DND-41 (cell line): ENCODE results near the gene CPZ.

Experiments used
- ATAC-seq: fragments of 200-7000 bp; cut with Tn5 transposase; 3 replicates; pipeline ENCODE4 v1.9.1; 2021; ENCODE audit warnings: low read depth; ENCODE audit not compliant: insufficient read depth
- DNase-seq: peaks from one replicate; pipeline ENCODE4 v3.0.0-alpha.2; 2020
- H2AFZ ChIP-seq: 2 replicates; pipeline ENCODE4 v1.6.0; 2012; ENCODE audit warnings: low read depth, low read length
- H3K27ac ChIP-seq: 2 replicates; pipeline ENCODE4 v1.5.1; 2012; ENCODE audit warnings: low read length, inconsistent platforms
- H3K27me3 ChIP-seq: fragments of 200-600 bp; sonication (generic); 2 replicates; pipeline ENCODE4 v1.6.0; 2012; ENCODE audit warnings: low read length, mild to moderate bottlenecking, inconsistent platforms; ENCODE audit not compliant: insufficient read depth, poor library complexity
- H3K36me3 ChIP-seq: 2 replicates; pipeline ENCODE4 v1.5.1; 2012; ENCODE audit warnings: low read length, inconsistent platforms; ENCODE audit not compliant: insufficient read depth
- H3K4me1 ChIP-seq: 2 replicates; pipeline ENCODE4 v1.5.1; 2012; ENCODE audit warnings: mild to moderate bottlenecking, low read length; ENCODE audit not compliant: insufficient read depth
- H3K4me2 ChIP-seq: 2 replicates; pipeline ENCODE4 v1.6.0; 2012; ENCODE audit warnings: mild to moderate bottlenecking, moderate library complexity, low read length, inconsistent platforms; ENCODE audit not compliant: insufficient read depth
- H3K4me3 ChIP-seq, 2 experiments: fragments of 200-600 bp in 1 of 2; shearing (Covaris generic) in 1 of 2; 2 replicates each; pipeline ENCODE4 v1.5.1; 2012 to 2016; ENCODE audit warnings: inconsistent platforms in 2 of 2, low read length in 2 of 2, mild to moderate bottlenecking in 2 of 2, low read depth in 1 of 2, moderate library complexity in 1 of 2
- H3K79me2 ChIP-seq: 2 replicates; pipeline ENCODE4 v1.6.0; 2012; ENCODE audit warnings: low read length, inconsistent platforms; ENCODE audit not compliant: insufficient read depth
- H3K9ac ChIP-seq: 2 replicates; pipeline ENCODE4 v1.6.0; 2012; ENCODE audit warnings: low read depth, mild to moderate bottlenecking, inconsistent platforms, low read length, moderate library complexity
- H3K9me3 ChIP-seq: 2 replicates; pipeline ENCODE4 v1.5.1; 2012; ENCODE audit warnings: low read length, moderate library complexity, mild to moderate bottlenecking, inconsistent platforms; ENCODE audit not compliant: insufficient read depth, severe bottlenecking
- H4K20me1 ChIP-seq: 2 replicates; pipeline ENCODE4 v1.6.0; 2012; ENCODE audit warnings: low read length; ENCODE audit not compliant: insufficient read depth
- EZH2 ChIP-seq: IDR thresholded peaks from 3 replicates; pipeline ENCODE4 v1.6.1; 2012; ENCODE audit warnings: borderline replicate concordance, low read depth, mild to moderate bottlenecking, moderate library complexity, low read length, inconsistent platforms; ENCODE audit not compliant: severe bottlenecking
- TF ChIP-seq, protein P1 (sequence below): IDR thresholded peaks from 2 replicates; pipeline ENCODE4 v1.5.1; 2012; ENCODE audit warnings: borderline replicate concordance, low read length, moderate library complexity, mild to moderate bottlenecking; ENCODE audit not compliant: poor library complexity, severe bottlenecking; ENCODE audit errors: extremely low read depth

CPZ gene

DNA sequence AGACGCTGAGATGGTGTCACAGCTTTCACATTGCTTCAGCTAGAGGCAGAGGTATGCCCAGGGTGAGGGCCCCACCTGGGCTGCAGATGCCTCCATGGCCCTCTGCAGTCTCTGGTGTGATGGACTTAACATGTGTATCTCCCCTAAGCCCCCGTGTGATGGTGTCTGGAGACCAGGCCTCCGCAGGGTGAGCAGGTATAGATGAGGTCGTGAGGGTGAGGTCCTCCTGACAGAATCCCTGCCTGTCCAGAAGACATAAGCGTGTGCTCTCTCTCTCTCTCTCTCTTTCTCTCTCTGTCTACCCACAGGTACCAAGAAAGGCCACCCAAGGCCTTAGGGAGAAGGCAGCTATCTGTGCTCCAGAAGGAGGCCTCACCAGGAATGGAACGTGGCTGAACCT lies 50.9 kb downstream of the CPZ start:
- H3K9ac ChIP-seq = no peak overlapping the region
- DNase-seq (no peak), ATAC-seq (no peak)
- H3K27ac ChIP-seq = no peak overlapping the region
- H4K20me1 ChIP-seq = no peaks in the 10 kb centered on the region; the same call in 1 of the 2 replicates
- H3K9me3 ChIP-seq = no peaks in the 10 kb centered on the region
- no peaks in the 10 kb centered on the region for H3K79me2 ChIP-seq
- H3K27me3 ChIP-seq = no peaks in the 10 kb centered on the region
- no peak overlapping the region for H3K4me3 ChIP-seq
- H2AFZ ChIP-seq = no peak overlapping the region
- no peak for TF ChIP-seq EZH2
- TF ChIP-seq, protein P1, sequence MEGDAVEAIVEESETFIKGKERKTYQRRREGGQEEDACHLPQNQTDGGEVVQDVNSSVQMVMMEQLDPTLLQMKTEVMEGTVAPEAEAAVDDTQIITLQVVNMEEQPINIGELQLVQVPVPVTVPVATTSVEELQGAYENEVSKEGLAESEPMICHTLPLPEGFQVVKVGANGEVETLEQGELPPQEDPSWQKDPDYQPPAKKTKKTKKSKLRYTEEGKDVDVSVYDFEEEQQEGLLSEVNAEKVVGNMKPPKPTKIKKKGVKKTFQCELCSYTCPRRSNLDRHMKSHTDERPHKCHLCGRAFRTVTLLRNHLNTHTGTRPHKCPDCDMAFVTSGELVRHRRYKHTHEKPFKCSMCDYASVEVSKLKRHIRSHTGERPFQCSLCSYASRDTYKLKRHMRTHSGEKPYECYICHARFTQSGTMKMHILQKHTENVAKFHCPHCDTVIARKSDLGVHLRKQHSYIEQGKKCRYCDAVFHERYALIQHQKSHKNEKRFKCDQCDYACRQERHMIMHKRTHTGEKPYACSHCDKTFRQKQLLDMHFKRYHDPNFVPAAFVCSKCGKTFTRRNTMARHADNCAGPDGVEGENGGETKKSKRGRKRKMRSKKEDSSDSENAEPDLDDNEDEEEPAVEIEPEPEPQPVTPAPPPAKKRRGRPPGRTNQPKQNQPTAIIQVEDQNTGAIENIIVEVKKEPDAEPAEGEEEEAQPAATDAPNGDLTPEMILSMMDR = no peak
- no peaks in the 10 kb centered on the region for H3K4me1 ChIP-seq
- no peaks in the 10 kb centered on the region for H3K36me3 ChIP-seq
- no peak overlapping the region for H3K4me2 ChIP-seq

DNA sequence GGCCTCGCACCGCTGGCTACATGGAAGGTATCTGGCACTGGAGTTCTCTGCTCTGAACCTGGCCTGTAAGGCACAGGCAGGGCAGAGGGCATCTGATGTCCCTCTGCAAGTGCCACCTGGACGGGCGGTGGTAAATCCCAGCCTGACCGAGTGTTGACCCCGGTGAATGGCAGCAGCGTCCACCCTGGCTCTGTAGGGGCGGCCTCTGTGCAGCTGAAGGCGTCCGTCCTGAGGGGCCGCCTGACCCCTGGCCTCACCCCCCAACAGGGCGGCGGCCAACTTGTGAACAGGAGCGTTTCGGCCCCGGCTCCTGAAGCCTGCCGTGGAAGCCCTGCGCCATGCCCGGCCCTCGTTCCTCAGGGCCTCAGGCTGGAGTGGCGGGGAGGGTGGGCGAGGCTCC lies 51.4 kb downstream of the CPZ start:
- H3K4me3 ChIP-seq = no peak overlapping the region
- ATAC-seq (no peak), DNase-seq (no peak)
- H3K9ac ChIP-seq = no peak overlapping the region
- H3K4me1 ChIP-seq = no peaks in the 10 kb centered on the region
- H3K4me2 ChIP-seq = no peak overlapping the region
- no peaks in the 10 kb centered on the region; the same call in 1 of the 2 replicates for H4K20me1 ChIP-seq
- H3K27me3 ChIP-seq = no peaks in the 10 kb centered on the region
- H3K27ac ChIP-seq = no peak overlapping the region
- H2AFZ ChIP-seq = no peak overlapping the region
- TF ChIP-seq EZH2 = no peak
- TF ChIP-seq, protein P1 = no peak
- no peaks in the 10 kb centered on the region for H3K9me3 ChIP-seq
- H3K79me2 ChIP-seq = no peaks in the 10 kb centered on the region
- H3K36me3 ChIP-seq = no peaks in the 10 kb centered on the region

DNA sequence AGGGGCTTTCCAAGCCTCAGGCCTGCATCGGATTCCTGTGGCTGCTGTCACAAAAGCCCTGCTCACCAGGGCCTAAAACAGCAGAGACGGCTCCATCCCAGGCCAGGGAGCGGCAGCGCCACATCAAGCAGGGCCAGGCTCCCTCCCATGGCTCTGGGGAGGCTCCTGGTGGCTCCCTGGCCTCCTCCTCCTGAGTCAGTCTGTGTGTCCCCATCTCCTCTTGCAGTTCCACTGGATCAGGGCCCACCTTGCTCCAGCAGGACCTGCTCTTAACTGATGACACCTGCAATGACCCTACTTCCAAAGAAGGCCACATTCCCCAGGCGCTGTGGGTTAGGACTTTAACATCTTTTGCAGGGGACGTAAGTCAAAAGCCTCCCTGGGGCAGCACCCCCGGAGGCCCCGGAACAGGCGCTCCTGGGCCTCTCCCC lies 51.9 kb downstream of the CPZ start:
- no peak for TF ChIP-seq EZH2
- TF ChIP-seq, protein P1 = no peak
- Histone ChIP-seq H3K4me3 (no peak overlapping the region), H3K9ac (no peak overlapping the region), H4K20me1 (no peaks in the 10 kb centered on the region; the same call in 1 of the 2 replicates), H3K79me2 (no peaks in the 10 kb centered on the region), H3K4me1 (no peaks in the 10 kb centered on the region), H2AFZ (no peak overlapping the region), H3K27ac (no peak overlapping the region), H3K9me3 (no peaks in the 10 kb centered on the region), H3K4me2 (no peak overlapping the region), H3K27me3 (no peaks in the 10 kb centered on the region), H3K36me3 (no peaks in the 10 kb centered on the region)
- DNase-seq = no peak
- no peak for ATAC-seq
